GM19025 (cell line): Measurements from ENCODE around the gene HADH.
A peak's percentile ranks its signal among the peaks of the same experiment; 100 is the strongest.
"Not testable (repeated sequence)": the region's sequence is repeated elsewhere in the genome, so short reads cannot be mapped to it uniquely, and the experiment has no call there.

ENCODE experiments used
- ATAC-seq: cut with Tn5 transposase; IDR thresholded peaks from one replicate; pipeline ENCODE4 v1.9.1; 2021; ENCODE audit warnings: mild to moderate bottlenecking, low read depth, moderate library complexity; ENCODE audit not compliant: unreplicated experiment

The HADH gene

DNA sequence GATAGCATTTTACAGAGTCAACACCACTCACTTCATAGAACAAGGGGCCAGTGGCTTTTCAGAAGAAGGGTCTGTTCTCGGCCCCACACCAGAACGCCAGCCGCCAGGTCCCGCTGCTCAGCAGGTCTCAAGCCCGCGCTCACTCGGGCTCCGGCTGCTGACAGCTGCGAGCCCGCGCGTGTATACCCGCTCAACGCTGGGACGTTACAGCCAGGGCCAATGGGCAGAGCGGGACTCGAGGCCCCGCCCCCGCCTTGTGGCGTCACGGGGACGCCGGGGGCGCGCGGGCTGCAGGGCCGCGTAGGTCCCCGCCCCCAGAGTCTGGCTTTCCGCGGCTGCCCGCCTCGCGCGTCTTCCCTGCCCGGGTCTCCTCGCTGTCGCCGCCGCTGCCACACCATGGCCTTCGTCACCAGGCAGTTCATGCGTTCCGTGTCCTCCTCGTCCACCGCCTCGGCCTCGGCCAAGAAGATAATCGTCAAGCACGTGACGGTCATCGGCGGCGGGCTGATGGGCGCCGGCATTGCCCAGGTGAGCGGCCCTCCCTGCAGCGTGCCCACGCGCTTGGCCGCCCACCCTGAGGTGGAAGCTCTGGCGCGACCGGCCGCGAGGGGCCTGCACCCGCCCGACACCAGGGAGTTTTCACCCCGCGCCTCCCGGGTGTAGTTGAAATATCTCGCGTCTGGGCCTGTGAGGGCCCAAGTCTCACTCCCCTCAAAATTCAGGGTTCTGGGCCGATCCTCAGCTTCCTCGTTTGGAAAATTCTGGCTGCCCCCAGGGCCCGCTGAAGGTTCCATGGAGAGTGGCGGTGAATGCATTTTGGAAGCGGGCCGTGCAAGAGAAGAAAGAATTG, at the start of gene HADH:
TSS of gene HADH (plus strand) at position 353 of the 850 bp plus-strand sequence. CDS start at position 397, 44 bp downstream.
- ATAC-seq = peak; percentile 93

GRCh38 chr4:107945809-107946208, 43.9 kb upstream of the HADH start:
- no peak for ATAC-seq

DNA sequence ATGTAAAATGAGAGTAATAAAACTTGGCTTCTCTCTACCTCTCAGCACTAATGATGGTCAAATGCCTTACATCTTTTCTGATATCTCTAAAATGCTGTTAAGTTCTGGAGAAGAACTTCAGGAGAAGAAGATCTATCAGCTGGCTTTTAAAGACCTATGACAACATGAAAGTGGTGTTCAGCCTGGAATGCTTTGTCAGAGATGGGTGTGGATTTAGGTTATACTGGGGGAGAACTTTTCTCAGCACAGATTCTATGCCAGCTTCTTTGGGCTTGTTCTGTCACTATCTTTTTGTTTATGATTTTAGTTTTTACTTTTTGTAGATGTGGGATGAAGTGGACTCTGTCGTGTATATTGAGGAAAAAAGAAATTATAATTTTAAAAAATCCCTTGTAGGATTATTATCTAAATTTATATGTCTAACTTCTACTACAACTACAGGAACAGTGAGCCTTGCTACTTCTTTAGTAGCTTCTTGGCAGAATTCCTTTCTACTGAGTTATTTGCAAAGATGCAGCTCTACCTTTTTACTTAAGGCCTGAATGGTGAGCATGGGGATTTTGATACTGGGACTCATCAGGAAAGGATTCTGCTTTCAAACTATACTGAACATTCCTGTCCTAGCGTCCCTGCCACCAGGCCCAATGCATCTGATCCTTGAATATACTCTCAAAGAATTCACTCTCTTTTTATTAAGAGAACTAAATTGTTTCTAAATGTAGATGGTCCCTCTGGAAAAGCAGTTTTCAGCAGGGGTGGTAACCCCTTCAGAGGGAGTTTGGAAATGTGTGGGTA, 38.7 kb upstream of the HADH start:
- ATAC-seq = no peak

- ATAC-seq = no peak
These were observed 38.1 kb upstream of the HADH start for GRCh38 chr4:107951551-107951950.

GRCh38 chr4:107956011-107956410, 33.7 kb upstream of the HADH start:
- no peak for ATAC-seq

DNA sequence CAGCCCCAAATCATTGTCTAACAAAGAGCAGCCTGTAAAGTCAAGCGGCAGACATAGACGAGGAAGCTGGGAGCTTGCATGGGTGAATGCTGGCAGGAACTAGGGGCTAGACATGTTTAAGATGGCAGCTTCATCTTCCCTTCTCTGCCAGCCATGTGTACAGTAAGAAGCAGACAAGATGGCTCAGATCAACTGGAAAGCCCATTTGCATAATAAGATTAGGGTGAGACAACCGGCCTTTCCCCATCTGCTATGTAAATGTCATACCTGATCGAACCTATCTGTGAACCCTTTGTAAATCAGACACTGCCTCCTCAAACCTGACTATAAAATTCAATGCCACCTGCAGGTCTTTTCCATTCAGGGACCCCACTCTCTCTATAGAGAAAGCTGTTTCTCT, 22.8 kb upstream of the HADH start:
- no peak for ATAC-seq

- ATAC-seq = not testable (repeated sequence)
These were observed 22.2 kb upstream of the HADH start for GRCh38 chr4:107967519-107967918.

DNA sequence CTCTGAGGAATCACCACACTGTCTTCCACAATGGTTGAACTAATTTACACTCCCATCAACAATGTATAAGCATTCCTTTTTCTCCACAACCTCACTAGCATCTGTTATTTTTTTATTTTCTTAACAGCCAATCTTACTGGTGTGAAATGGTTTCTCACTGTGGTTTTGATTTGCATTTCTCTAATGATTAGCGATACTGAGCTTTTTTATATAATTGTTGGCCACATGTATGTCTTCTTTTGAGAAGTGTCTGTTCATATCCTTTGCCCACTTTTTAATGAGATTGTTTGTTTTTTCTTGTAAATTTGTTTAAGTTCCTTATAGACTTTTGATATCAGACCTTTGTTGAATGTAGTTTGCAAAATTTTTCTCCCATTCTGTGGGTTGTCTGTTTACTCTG, 21.8 kb upstream of the HADH start:
- ATAC-seq = not testable (repeated sequence)

DNA sequence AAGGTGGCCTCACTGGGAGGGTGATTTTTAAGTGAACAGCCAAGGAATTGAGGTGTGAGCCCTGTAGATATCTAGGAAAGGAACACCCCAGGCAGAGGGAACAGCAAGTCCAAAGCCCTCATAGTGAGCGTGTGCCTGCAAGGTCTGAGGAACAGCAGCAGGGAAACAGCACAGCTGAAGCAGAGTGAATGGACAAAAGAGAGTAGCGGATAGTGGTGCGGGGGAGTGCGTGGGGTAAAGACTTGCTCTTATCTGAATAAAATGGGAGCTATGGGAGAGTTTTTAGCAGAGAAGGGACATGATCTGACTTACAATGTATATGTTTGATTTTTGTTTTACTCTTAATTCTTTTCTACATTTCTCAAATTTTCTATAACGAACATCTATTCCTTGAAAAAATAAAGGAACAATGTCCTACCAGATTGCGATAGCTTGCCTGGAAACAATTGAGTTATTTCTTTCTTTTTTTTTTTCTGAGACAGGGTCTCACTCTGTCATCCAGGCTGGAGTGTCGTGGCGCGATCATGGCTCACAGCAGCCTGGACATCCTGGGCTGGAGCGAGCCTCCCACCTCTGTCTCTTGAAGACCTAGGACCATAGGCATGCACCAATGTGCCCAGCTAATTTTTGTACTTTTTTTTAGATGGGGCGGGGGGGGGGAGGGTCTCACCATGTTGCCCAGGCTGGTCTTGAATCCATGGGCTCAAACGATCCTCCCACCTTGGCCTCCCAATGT, 19.5 kb upstream of the HADH start:
- no peak for ATAC-seq

DNA sequence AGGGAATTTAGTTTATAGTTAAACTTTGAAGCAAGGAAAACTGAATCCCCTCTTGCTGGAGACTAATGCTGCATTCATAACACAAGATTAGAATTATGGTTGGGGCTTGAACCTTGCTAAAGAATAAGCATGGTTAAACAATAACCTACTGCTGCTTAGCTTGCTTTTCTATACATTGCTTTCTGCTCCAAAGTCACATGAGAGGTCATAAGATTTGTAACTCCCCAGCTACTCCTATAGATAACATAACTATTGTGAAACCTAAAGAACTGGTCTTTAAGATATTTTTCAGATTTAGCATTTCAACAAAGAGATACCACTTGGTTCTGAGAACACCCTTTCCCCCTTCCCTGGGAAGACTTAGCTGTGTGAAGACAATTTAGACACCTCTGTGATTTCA, 17.1 kb upstream of the HADH start:
- no peak for ATAC-seq

DNA sequence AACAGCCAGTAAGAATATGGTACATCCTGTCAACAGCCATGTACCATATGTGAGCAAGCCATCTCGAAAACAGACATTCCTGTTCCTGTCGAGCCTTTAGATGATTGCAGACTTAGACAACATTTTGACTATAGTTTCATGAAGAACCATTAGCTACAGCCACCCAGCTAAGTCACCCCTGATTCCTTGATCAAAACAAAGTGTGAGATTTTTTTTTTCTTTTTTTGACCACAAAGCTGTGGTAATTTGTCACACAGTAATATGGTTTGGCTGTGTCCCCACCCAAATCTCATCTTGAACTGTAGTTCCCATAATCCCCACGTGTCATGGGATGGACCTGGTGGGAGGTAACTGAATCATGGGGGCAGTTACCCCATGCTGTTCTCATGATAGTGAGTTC, 15.2 kb upstream of the HADH start:
- ATAC-seq = no peak

- no peak for ATAC-seq
These were observed 12.2 kb upstream of the HADH start for GRCh38 chr4:107977482-107977881.

DNA sequence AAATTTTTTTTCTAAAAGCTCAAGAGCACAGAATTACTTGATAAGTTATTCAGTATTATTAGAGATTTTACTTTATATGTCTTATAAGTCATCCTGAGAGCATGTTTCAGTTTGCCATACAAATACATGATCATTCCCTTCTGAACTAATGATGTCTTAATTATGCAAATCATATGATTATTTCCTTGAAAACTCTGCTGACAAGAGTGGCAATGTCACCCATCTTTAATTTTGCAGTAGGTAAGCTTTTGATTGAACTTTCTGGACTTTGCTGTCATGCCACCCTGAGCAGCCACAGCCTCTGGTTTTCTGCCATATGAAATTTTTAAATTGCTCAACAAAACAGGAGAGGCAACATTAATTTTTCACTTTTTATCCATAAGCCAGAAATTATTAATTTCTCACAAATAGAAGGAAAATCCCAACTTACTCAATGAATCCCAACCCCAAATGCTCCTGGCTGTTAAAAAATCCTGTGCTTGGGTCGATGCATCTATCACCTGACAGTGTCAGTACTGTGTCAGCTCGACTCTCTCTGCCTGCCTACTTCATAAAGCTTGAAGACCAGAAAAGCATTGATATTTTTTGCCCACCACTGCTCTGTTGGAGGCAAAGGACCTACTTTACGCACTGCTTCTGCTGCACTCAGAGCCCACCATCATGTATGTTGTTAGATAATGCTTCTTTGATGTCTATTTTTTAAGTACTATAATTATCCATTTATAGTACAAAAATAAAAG, 11.6 kb upstream of the HADH start:
- no peak for ATAC-seq

- ATAC-seq = no peak
These were observed 10.8 kb upstream of the HADH start for GRCh38 chr4:107978716-107979451.

GRCh38 chr4:107987916-107988762, 1.6 kb upstream of the HADH start:
- no peak for ATAC-seq

DNA sequence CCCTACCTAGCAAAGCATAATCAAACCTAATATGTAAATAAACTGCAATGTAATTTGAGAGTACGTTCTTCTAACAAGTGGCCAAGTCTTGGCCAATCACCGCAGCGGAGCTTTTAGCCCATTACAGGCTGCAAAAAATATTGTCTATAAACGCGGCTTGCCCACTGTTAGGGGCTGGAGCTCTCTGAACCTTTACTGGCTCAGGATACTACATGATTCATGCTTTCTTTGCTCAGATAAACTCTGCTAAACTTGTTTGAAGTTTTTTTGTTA, 990 bp upstream of the HADH start:
- ATAC-seq = no peak

GRCh38 chr4:107989162-107989536, 540 bp upstream of the HADH start:
- no peak for ATAC-seq

DNA sequence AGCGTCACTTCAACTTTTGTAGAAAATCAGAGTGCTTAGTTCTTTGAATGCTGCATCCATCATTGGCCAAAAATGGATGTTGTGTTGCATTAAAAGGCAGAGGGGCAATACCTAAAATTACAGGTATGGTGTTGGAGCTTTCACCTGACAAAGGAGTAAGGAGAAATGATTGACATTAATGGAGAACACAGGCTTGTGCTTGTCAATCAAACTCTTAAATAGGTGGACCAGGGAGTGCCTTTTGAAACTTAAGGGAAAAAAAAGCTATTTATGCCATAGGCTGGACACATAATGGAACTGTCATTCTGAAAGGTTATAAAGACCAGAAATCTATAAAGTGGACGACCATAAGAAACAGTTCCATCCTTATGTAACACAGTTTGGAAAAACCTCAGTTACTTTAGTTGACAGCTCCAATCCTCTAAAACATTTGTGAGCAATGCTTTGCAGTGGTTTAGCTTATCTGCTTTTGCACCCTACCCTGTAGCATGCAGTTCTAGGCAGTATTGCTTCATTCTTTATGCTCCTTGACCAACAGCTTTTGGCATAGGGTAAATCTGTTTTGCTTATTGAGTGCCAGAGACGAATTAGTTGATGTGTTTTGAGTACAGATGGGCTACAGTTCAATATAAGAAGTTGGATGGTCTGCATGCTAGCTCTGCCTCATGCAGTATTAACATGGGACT, 2.4 kb downstream of the HADH start:
- ATAC-seq = peak; percentile 0
